H1 (cell line): Measurements from ENCODE around the gene HUWE1. TPM values are rescaled to one million over a fixed set of nuclear protein-coding genes. Genes with fewer than 3 reads are reported as not detected.

Experiments used
- CTCF ChIA-PET: fragments of 300-600 bp; sonication (Branson Sonifier 250); formaldehyde crosslinking; loops from one replicate; lab custom pipeline; 2021; ENCODE audit not compliant: partially characterized antibody; lab: Charles Lee
- POLR2A ChIA-PET: fragments of 300-600 bp; sonication (Branson Sonifier 250); formaldehyde crosslinking; loops from one replicate; lab custom pipeline; 2021; ENCODE audit warnings: inconsistent platforms; ENCODE audit not compliant: partially characterized antibody; lab: Charles Lee
- DNase-seq, 2 experiments: peaks; one replicate each; pipeline versions ENCODE4 v3.0.0 to v3.0.0-alpha.2; 2010 to 2022; ENCODE audit warnings: low spot score in 2 of 2, low read depth in 1 of 2, mixed read lengths in 1 of 2
- FAIRE-seq: peaks from 2 replicates; lab custom pipeline; 2011; peaks lifted over from hg19 to GRCh38; lab: Jason Lieb, UNC
- H2AFZ ChIP-seq: 2 replicates; pipeline ENCODE4 v1.8.1; 2012; ENCODE audit warnings: low read length, inconsistent platforms
- H2AK5ac ChIP-seq: 2 replicates; pipeline ENCODE4 v1.6.1; 2013; ENCODE audit warnings: low read depth, low read length
- H2BK120ac ChIP-seq: replicated peaks from 2 replicates; pipeline ENCODE3; 2013; ENCODE audit warnings: low read depth, low read length, inconsistent platforms
- H2BK12ac ChIP-seq: 2 replicates; pipeline ENCODE4 v1.6.1; 2013; ENCODE audit warnings: low read depth, low read length
- H2BK15ac ChIP-seq: 2 replicates; pipeline ENCODE4 v1.6.1; 2013; ENCODE audit warnings: low read length
- H2BK20ac ChIP-seq: 2 replicates; pipeline ENCODE4 v1.6.1; 2013; ENCODE audit warnings: low read length
- H2BK5ac ChIP-seq: 2 replicates; pipeline ENCODE4 v1.6.1; 2013; ENCODE audit warnings: low read depth, low read length
- H3K14ac ChIP-seq: 2 replicates; pipeline ENCODE4 v1.6.1; 2013; ENCODE audit warnings: inconsistent platforms; ENCODE audit not compliant: insufficient read length
- H3K18ac ChIP-seq: 2 replicates; pipeline ENCODE4 v1.6.1; 2013; ENCODE audit warnings: low read length; ENCODE audit errors: extremely low read depth
- H3K23ac ChIP-seq: 2 replicates; pipeline ENCODE4 v1.6.1; 2013; ENCODE audit warnings: inconsistent platforms; ENCODE audit not compliant: insufficient read length
- H3K23me2 ChIP-seq: 2 replicates; pipeline ENCODE4 v1.6.1; 2013; ENCODE audit warnings: low read depth, low read length
- H3K27ac ChIP-seq: 2 replicates; pipeline ENCODE4 v1.6.1; 2011; ENCODE audit warnings: low read depth, low read length, inconsistent platforms
- H3K27me3 ChIP-seq, 4 experiments: replicated peaks in 1 of 4; 1 replicate in 1 of 4; 2 replicates in 3 of 4; pipeline versions ENCODE4 v1.6.1 to v1.8.1; 2011 to 2013; ENCODE audit warnings: low read length in 3 of 4, mild to moderate bottlenecking in 3 of 4, inconsistent platforms in 2 of 4, mixed read lengths in 2 of 4, moderate library complexity in 1 of 4; ENCODE audit not compliant: control insufficient read depth in 3 of 4, insufficient read depth in 3 of 4; ENCODE audit errors: extremely low read depth in 1 of 4
- H3K36me3 ChIP-seq, 4 experiments: 2 replicates each; pipeline versions ENCODE4 v1.6.1 to v1.8.1; 2011 to 2013; ENCODE audit warnings: mild to moderate bottlenecking in 4 of 4, low read length in 3 of 4, moderate library complexity in 2 of 4, control low read depth in 1 of 4, inconsistent platforms in 1 of 4; ENCODE audit not compliant: insufficient read depth in 4 of 4, control insufficient read depth in 2 of 4
- H3K4ac ChIP-seq: replicated peaks from 2 replicates; pipeline ENCODE3; 2013; ENCODE audit warnings: low read length, low read depth, mixed read lengths, inconsistent platforms; ENCODE audit not compliant: insufficient read length
- H3K4me1 ChIP-seq, 4 experiments: replicated peaks in 1 of 4; 1 replicate in 1 of 4; 2 replicates in 3 of 4; pipeline versions ENCODE4 v1.6.1 to v1.8.1; 2011 to 2013; ENCODE audit warnings: low read length in 3 of 4, inconsistent platforms in 2 of 4, mixed read lengths in 1 of 4; ENCODE audit not compliant: insufficient read depth in 4 of 4, control insufficient read depth in 3 of 4
- H3K4me2 ChIP-seq, 2 experiments: 2 replicates each; pipeline versions ENCODE4 v1.6.1 to v1.8.1; 2011 to 2013; ENCODE audit warnings: low read depth in 2 of 2, low read length in 2 of 2, control low read depth in 1 of 2, inconsistent platforms in 1 of 2, mild to moderate bottlenecking in 1 of 2; ENCODE audit not compliant: insufficient read depth in 1 of 2
- H3K4me3 ChIP-seq, 4 experiments: fragments of 200-600, 300-600 bp in 1 of 4; sonication (generic), shearing (Covaris generic), sonication (Bioruptor Twin) in 1 of 4; 2 replicates each; pipeline versions ENCODE4 v1.5.1 to v1.8.1; 2011 to 2016; ENCODE audit warnings: low read length in 4 of 4, low read depth in 3 of 4, control low read depth in 2 of 4, inconsistent platforms in 2 of 4, mild to moderate bottlenecking in 2 of 4, mixed read lengths in 1 of 4, moderate library complexity in 1 of 4; ENCODE audit not compliant: insufficient read depth in 2 of 4; ENCODE audit errors: extremely low read depth in 1 of 4
- H3K56ac ChIP-seq: replicated peaks from 2 replicates; pipeline ENCODE3; 2013; ENCODE audit warnings: low read depth, mild to moderate bottlenecking, mixed read lengths, low read length, inconsistent platforms; ENCODE audit not compliant: insufficient read length
- H3K79me1 ChIP-seq: 2 replicates; pipeline ENCODE4 v1.6.1; 2013; ENCODE audit warnings: low read depth, low read length, control low read depth
- H3K79me2 ChIP-seq, 2 experiments: 2 replicates each; pipeline versions ENCODE4 v1.6.1 to v1.8.1; 2012 to 2013; ENCODE audit warnings: low read length in 2 of 2, mild to moderate bottlenecking in 2 of 2, inconsistent platforms in 1 of 2; ENCODE audit not compliant: insufficient read depth in 2 of 2, control insufficient read depth in 1 of 2
- H3K9ac ChIP-seq, 4 experiments: replicated peaks in 1 of 4; 1 replicate in 1 of 4; 2 replicates in 3 of 4; pipeline versions ENCODE4 v1.6.1 to v1.8.1; 2011 to 2013; ENCODE audit warnings: low read depth in 3 of 4, low read length in 3 of 4, control low read depth in 2 of 4, mild to moderate bottlenecking in 2 of 4, moderate library complexity in 2 of 4, inconsistent platforms in 1 of 4; ENCODE audit errors: extremely low read depth in 1 of 4
- H3K9me3 ChIP-seq, 2 experiments: 2 replicates each; pipeline versions ENCODE4 v1.6.1 to v1.8.1; 2012 to 2013; ENCODE audit warnings: mild to moderate bottlenecking in 2 of 2, moderate library complexity in 2 of 2, control low read depth in 1 of 2, inconsistent platforms in 1 of 2, low read depth in 1 of 2, low read length in 1 of 2, mixed read lengths in 1 of 2; ENCODE audit not compliant: insufficient read depth in 2 of 2
- H4K20me1 ChIP-seq, 2 experiments: replicated peaks in 1 of 2; 2 replicates each; pipeline versions ENCODE3 to v1.8.1; 2011 to 2013; ENCODE audit warnings: inconsistent platforms in 2 of 2, low read length in 2 of 2, mild to moderate bottlenecking in 1 of 2; ENCODE audit not compliant: insufficient read depth in 2 of 2, control insufficient read depth in 1 of 2
- H4K5ac ChIP-seq: 2 replicates; pipeline ENCODE4 v1.6.1; 2013; ENCODE audit warnings: low read length, low read depth, mixed read lengths, inconsistent platforms; ENCODE audit not compliant: insufficient read length
- H4K8ac ChIP-seq: 2 replicates; pipeline ENCODE4 v1.8.0; 2013; ENCODE audit warnings: mild to moderate bottlenecking, moderate library complexity, low read length, inconsistent platforms; ENCODE audit not compliant: insufficient read depth; ENCODE audit errors: extremely low read depth
- H4K91ac ChIP-seq: replicated peaks from 2 replicates; pipeline ENCODE3; 2013; ENCODE audit warnings: low read length, mixed read lengths, inconsistent platforms; ENCODE audit not compliant: insufficient read length
- BACH1 ChIP-seq: IDR thresholded peaks from 2 replicates; pipeline ENCODE4 v1.6.1; 2012; ENCODE audit warnings: low read length, improper control_type of control experiment
- CEBPB ChIP-seq: IDR thresholded peaks from 2 replicates; pipeline ENCODE4 v1.6.1; 2012; ENCODE audit warnings: low read depth, low read length
- GTF2F1 ChIP-seq: IDR thresholded peaks from 2 replicates; pipeline ENCODE4 v1.6.1; 2012; ENCODE audit warnings: low read depth, low read length, improper control_type of control experiment, borderline replicate concordance
- KDM1A ChIP-seq: fragments of 200-600, 300-600 bp; sonication (generic); IDR thresholded peaks from 2 replicates; pipeline ENCODE4 v1.7.1; 2016; ENCODE audit warnings: mild to moderate bottlenecking, low read length, borderline replicate concordance
- NRF1 ChIP-seq: IDR thresholded peaks from 2 replicates; pipeline ENCODE4 v1.6.1; 2011; ENCODE audit warnings: mild to moderate bottlenecking, low read depth, low read length, improper control_type of control experiment
- POU5F1 ChIP-seq: IDR thresholded peaks from 2 replicates; pipeline ENCODE4 v1.6.1; 2011; ENCODE audit warnings: low read depth, mild to moderate bottlenecking, low read length, moderate library complexity
- RFX5 ChIP-seq: IDR thresholded peaks from 2 replicates; pipeline ENCODE4 v1.6.1; 2011; ENCODE audit warnings: low read depth, low read length, improper control_type of control experiment, borderline replicate concordance
- RNF2 ChIP-seq: fragments of 200-900, 300-1000 bp; sonication (generic); IDR thresholded peaks from 2 replicates; pipeline ENCODE4 v1.7.1; 2016; ENCODE audit warnings: borderline replicate concordance, low read depth, mild to moderate bottlenecking, antibody characterized with exemption, low read length; ENCODE audit not compliant: poor library complexity, severe bottlenecking; ENCODE audit errors: missing control alignments
- USF2 ChIP-seq: IDR thresholded peaks from 2 replicates; pipeline ENCODE4 v1.6.1; 2011; ENCODE audit warnings: low read length, improper control_type of control experiment
- YY1 ChIP-seq: IDR thresholded peaks from 2 replicates; pipeline ENCODE4 v1.6.1; 2011; ENCODE audit warnings: low read depth, mild to moderate bottlenecking, low read length
- WGBS, 2 experiments: shearing (Covaris generic) in 1 of 2; methylation state at CpG; one replicate each; pipeline versions ENCODE4 v1.1.6 to v1.1.7; 2013 to 2015; ENCODE audit warnings: low lambda C conversion rate in 2 of 2, mixed read lengths in 2 of 2, inconsistent platforms in 1 of 2, low coverage in 1 of 2, missing lambda C conversion rate in 1 of 2; ENCODE audit not compliant: insufficient replicate concordance in 2 of 2, insufficient coverage in 1 of 2, insufficient read length in 1 of 2; ENCODE audit errors: extremely low coverage in 1 of 2, missing lambda C conversion rate in 1 of 2; 5-methylcytosine and 5-hydroxymethylcytosine counted together
- polyA plus RNA-seq, 7 experiments: library from polyadenylated mRNA; depleted of rRNA in 3 of 7; stranded (reverse) in 5 of 7; unstranded in 2 of 7; fragments of >200 nt in 5 of 7; fragments of 200-250 nt in 2 of 7; gene quantifications; 1 replicate in 5 of 7; 2 replicates in 1 of 7; 4 replicates in 1 of 7; pipeline versions ENCODE4 v1.2.1 to v1.2.3, GENCODE V29; 2011 to 2013; ENCODE audit warnings: missing spikeins in 2 of 7, mixed read lengths in 2 of 7
- total RNA-seq: library from RNA; stranded (reverse); fragmentation: NEBNext Ultra II Directional; extraction: Animal tissue kit (Norgen Biotek cat#: 25700); gene quantifications from 2 replicates; pipeline ENCODE4 v1.2.1, GENCODE V29; 2021
- TF ChIP-seq, protein P1 (sequence below): IDR thresholded peaks from 2 replicates; pipeline ENCODE4 v1.6.1; 2012; ENCODE audit warnings: low read length, inconsistent platforms

The HUWE1 gene
- total and polyA plus RNA-seq, 2 of the 8 experiments (the other 6 are each of a cell fraction or from before 2014, with no cell fraction given) = 114 to 252 TPM

DNA sequence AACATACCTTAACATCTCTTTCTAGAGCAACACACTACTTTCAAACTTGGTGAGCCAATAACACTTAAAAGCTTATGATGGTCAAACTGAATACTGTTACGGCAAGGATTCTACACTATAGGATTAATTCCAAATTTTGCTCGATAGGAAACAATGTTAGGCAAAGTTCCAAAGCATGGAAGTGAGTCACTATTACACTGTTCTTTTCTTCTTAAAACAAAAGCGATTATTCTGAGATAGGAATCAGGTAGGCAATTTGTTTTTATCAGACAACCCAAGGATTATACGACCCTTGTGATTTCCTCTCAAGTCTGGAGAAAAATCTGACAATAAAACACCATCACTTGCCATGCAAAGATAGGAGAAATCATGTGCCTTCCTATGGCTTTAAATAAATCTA is 81.5 kb downstream of the HUWE1 start:
- Histone ChIP-seq H3K79me1 (no peaks in the 10 kb centered on the region), H3K4me1 (no peaks in the 10 kb centered on the region), H2AFZ (no peak overlapping the region), H3K14ac (no peak overlapping the region), H3K18ac (no peak overlapping the region), H3K27me3 (no peaks in the 10 kb centered on the region), H2BK120ac (no peak overlapping the region), H3K56ac (no peak overlapping the region), H2AK5ac (no peak overlapping the region), H4K5ac (no peak overlapping the region), H4K20me1 (no peaks in the 10 kb centered on the region), H3K79me2 (no peaks in the 10 kb centered on the region), H3K9me3 (no peaks in the 10 kb centered on the region), H4K91ac (no peak overlapping the region), H2BK5ac (no peak overlapping the region), H2BK15ac (no peak overlapping the region), H2BK12ac (no peak overlapping the region), H3K23ac (no peak overlapping the region), H3K36me3 (peaks cover 5 to 88% (median 36%) of the 10 kb centered on the region in 4 experiments), H3K27ac (no peak overlapping the region), H3K9ac (no peak overlapping the region), H2BK20ac (no peak overlapping the region), H4K8ac (no peak overlapping the region)
- FAIRE-seq (no peak), DNase-seq (no peak)
- POLR2A ChIA-PET = no interaction called here
- 90% methylated on average over 4 of the region's 4 CpGs; no CpG with 5 or more reads in 1 of the 2 experiments for WGBS, 2 experiments
- CTCF ChIA-PET = no interaction called here
- no peak for TF ChIP-seq RFX5
- no peak for TF ChIP-seq USF2
- TF ChIP-seq POU5F1 = no peak
- TF ChIP-seq, protein P1, sequence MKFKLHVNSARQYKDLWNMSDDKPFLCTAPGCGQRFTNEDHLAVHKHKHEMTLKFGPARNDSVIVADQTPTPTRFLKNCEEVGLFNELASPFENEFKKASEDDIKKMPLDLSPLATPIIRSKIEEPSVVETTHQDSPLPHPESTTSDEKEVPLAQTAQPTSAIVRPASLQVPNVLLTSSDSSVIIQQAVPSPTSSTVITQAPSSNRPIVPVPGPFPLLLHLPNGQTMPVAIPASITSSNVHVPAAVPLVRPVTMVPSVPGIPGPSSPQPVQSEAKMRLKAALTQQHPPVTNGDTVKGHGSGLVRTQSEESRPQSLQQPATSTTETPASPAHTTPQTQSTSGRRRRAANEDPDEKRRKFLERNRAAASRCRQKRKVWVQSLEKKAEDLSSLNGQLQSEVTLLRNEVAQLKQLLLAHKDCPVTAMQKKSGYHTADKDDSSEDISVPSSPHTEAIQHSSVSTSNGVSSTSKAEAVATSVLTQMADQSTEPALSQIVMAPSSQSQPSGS = no peak
- TF ChIP-seq BACH1 = no peak
- no peak for TF ChIP-seq KDM1A
- no peak for TF ChIP-seq CEBPB
- no peak for TF ChIP-seq NRF1
- TF ChIP-seq YY1 = no peak
- no peak for TF ChIP-seq RNF2
- no peak for TF ChIP-seq GTF2F1
- TF ChIP-seq, all 59 proteins: peak for 0
- no peak overlapping the region for H3K4me2 ChIP-seq
- no peak overlapping the region for H3K4me3 ChIP-seq
- H3K23me2 ChIP-seq = no peaks in the 10 kb centered on the region
- no peak overlapping the region for H3K4ac ChIP-seq
